HG03135 (cell line): ENCODE data around the gene PSEN1.
"Not testable (repeated sequence)": the region's sequence is repeated elsewhere in the genome, so short reads cannot be mapped to it uniquely, and the experiment has no call there.

Experiments used
- ATAC-seq: cut with Tn5 transposase; IDR thresholded peaks from one replicate; pipeline ENCODE4 v1.9.1; 2021; ENCODE audit warnings: mild to moderate bottlenecking, moderate library complexity; ENCODE audit not compliant: unreplicated experiment

PSEN1 gene

DNA sequence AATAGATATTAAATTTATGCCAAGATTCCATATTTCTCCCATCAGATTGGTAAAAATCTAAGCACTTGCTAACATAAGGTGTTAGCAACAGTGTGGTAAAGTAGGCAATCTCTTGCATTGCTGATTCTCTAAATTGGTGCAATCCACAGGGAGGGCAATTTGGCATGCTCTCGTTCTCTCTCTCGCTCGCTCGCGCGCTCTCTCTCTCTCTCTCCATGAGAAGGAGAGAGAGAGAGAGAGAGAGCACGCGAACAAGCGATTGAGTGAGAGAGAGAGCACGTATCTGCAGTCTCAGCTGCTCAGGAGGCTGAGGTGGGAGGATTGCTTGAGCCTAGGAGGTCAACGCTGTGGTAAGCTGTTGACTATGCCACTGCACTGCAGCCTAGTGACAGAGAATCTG, 25.9 kb downstream of the PSEN1 start:
- no peak for ATAC-seq

DNA sequence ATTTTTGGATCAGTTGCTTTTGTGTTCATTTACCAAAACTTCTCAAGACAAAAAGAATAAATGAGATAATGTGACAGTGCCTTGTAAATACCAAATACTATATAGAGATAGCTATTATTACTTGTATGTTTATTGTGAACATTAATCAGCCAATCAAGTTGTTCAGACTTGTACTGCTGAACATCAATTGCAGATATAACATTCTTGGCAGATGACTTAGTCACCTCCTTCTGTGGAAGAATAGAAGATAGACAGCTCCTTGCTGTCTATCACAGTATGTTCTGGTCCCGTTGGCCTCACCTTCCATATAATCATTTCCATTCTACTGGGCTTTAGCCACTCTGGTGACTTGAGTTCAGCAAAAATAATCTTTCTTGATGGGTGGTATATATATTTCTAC, 30.1 kb downstream of the PSEN1 start:
- ATAC-seq: no peak

DNA sequence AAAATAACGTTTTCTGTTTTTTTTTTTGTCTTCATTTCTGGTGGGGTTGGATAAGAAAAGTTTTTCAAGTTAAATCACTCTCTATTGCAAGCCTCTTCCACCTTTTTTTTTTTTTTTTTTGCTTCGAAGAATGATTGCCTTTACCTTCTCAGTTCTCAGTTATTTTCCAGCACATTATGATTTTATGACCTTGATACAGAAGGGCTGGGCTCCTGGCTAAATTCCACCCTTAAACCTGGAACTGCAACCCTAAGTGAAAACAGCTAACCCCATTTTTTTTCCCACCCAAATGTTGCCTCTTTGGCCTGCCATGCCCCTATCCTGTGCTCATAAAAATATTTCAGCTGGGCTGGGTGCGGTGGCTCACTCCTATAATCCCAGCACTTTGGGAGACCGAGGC, 31.4 kb downstream of the PSEN1 start:
- no peak for ATAC-seq

- ATAC-seq: no peak
These were observed 32.0 kb downstream of the PSEN1 start for GRCh38 chr14:73168274-73168673.

- ATAC-seq: no peak
These were observed 32.4 kb downstream of the PSEN1 start for GRCh38 chr14:73168691-73169090.

- ATAC-seq: not testable (repeated sequence)
These were observed 33.5 kb downstream of the PSEN1 start for GRCh38 chr14:73169855-73170254.

DNA sequence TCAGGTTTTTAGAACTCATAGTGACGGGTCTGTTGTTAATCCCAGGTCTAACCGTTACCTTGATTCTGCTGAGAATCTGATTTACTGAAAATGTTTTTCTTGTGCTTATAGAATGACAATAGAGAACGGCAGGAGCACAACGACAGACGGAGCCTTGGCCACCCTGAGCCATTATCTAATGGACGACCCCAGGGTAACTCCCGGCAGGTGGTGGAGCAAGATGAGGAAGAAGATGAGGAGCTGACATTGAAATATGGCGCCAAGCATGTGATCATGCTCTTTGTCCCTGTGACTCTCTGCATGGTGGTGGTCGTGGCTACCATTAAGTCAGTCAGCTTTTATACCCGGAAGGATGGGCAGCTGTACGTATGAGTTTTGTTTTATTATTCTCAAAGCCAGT, 34.4 kb downstream of the PSEN1 start:
- ATAC-seq: no peak

DNA sequence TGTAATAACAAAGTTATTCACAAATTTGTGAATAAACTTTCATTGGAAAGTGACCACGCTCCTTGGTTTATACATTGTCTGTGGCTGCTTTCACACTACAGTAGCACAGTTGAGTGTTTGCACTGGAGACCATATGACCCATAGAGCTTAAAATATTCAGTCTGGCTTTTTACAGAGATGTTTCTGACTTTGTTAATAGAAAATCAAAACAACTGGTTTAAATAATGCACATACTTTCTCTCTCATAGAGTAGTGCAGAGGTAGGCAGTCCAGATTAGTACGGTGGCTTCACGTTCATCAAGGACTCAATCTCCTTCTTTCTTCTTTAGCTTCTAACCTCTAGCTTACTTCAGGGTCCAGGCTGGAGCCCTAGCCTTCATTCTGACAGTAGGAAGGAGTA, 36.2 kb downstream of the PSEN1 start:
- no peak for ATAC-seq

- no peak for ATAC-seq
These were observed 36.9 kb downstream of the PSEN1 start for GRCh38 chr14:73173092-73173735.

DNA sequence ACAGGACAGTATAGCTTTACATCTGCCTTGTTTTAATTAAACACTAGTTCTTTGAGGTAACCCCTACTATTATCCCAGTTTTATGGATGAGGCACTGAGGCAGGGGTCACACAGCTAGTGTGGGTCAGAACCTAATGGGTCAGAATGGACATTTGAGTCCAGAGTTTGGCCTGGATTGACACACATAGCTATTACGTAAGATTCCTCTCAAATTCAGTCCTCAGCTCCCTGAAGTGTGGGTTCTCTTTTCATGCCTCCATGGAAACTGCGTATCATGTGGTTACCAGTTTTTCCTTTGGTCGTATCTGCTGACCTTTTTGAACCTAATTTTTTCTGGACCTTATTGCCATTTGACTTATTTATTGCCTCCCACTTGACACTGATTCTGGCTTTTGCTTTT, 40.4 kb downstream of the PSEN1 start:
- ATAC-seq: no peak

DNA sequence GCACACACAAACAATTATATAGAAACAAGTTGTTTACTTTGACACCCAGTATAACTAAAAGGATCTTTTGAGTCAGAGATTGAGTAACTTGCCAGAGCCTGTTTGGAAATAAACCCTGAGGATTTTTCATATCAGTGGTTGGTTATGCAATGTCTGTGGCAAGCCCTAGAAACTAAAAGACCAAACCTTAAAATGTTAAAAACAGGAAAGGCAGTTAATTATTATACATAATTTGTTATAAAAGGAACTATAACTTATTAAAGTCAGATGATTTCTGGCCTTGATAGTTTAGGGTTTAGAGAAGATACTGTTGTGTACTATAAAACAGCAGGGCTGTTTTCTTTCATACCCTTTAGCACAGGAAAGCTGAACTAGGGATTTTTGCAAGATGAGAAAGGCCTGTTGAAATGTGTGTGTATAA, 44.1 kb downstream of the PSEN1 start:
- no peak for ATAC-seq

GRCh38 chr14:73180969-73181368, 44.7 kb downstream of the PSEN1 start:
- ATAC-seq: not testable (repeated sequence)

GRCh38 chr14:73188501-73188911, 52.2 kb downstream of the PSEN1 start:
- no peak for ATAC-seq

DNA sequence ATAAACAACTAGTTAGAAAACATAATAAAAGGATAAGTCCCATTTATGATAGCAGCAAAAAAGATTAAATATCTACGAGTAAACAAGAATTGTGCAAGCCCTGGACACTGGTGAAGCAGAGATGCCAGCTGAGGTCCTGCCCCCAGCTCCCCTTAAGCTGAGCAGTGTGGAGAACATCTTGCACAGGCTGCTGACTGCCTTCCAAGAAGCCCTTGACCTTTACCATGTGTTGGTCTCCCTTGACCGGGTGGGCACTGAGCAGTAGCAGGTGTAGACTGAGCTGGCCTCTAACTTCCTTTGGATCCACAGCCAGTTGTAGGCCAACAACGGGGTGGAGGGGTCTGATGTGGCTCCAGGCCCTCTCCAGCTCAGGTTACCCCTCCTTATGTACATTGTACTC, 53.3 kb downstream of the PSEN1 start:
- no peak for ATAC-seq

GRCh38 chr14:73191441-73191840, 55.1 kb downstream of the PSEN1 start:
- no peak for ATAC-seq

- ATAC-seq: not testable (repeated sequence)
These were observed 58.0 kb downstream of the PSEN1 start for GRCh38 chr14:73194306-73194705.

GRCh38 chr14:73198253-73198652, 61.9 kb downstream of the PSEN1 start:
- no peak for ATAC-seq

- ATAC-seq: no peak
These were observed 67.2 kb downstream of the PSEN1 start for GRCh38 chr14:73203527-73203926.

GRCh38 chr14:73207615-73208014, 71.3 kb downstream of the PSEN1 start:
- no peak for ATAC-seq

GRCh38 chr14:73208390-73208789, 72.1 kb downstream of the PSEN1 start:
- no peak for ATAC-seq

DNA sequence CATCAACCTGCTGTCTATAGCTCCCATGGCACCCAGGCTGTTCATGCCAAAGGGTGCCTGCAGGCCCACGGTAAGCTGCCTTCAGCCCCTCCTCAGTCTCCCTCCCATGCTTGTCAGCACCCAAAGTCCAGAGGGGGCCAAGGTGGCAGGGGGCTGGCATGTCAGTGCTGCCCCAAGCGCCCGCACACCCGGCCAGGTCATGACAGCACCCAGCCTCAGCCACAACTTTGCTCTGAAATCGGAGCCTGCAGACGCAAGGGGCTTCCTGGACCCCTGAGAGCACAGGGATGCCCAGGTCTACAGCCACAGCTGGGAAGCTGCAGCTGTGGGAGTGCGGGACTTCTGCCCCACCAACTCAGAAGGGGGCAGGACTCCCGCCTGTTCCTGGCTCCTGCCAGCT, 72.5 kb downstream of the PSEN1 start:
- no peak for ATAC-seq

DNA sequence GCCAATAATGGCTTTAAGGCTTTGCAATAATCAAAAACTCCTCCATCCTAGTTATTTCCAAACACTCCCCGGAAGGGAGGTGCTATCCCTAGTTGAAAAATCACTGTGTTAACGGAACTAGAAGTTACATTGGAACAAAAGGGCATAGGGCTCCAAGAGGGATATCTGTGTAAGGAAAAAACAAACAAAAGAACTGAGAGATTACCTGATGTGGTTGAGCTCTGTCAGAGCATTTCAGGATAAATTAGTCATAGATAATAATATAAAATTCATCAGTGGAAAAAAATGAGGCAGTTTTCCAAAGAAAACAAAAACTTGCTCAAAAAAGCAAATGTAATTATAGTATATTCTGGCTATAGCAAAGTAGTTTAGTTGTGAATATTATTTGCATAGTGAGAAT, 73.6 kb downstream of the PSEN1 start:
- ATAC-seq: no peak
